Smooth muscle cell of trachea (primary cell): Measurements from ENCODE around the gene ADH1C. TPM values are rescaled to one million over a fixed set of nuclear protein-coding genes. Genes with fewer than 3 reads are reported as not detected.

Experiments used
- total RNA-seq: library from RNA; depleted of rRNA; stranded (reverse); fragments of >200 nt; gene quantifications from 2 replicates; pipeline ENCODE4 v1.2.1, GENCODE V29; 2014

ADH1C gene
- 2.3 and 5.5 TPM in 2 replicates for total RNA-seq

DNA sequence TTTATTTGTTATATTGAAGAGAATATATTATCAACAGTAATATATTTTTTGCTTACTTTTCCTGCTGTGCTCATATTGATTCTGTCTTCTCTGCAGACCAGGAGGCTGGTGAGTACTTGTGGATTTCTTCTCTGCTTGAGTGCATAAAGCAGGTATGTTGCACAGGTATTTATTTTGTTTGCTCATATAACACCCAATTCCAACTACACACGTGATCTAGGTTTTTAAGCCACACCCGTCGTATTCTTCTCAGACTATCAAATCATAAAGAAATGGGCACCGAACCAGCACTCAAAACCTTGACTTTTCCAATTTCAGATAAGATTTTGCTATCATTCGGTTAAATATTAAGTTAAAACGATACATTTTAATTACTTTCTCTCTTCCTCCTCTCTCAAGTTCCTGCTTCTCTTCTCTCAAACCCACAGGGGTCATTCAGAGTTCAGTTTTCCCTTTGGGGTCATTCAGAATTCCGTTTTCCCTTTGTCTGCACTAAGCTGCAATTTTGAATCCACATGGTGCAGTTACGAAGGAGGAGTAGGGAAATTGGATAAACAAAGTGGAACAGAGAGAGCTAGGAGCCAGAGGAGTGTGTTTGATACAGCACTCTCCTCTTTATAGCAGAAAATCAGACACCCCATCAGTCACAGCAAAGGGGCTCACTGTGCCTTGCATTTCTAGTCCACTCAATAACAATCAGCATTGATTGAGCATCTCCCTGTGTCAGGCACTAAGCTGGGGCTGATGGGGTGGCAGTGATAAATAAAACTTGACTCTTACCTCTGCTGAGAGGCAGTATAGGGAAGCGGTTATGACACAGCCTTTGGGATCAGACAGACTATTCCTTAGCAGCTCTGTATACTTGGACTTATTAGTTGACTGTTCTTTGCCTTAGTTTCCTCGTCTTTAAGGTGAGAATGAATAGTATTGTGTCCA is at the start of gene ADH1C:
Gene ADH1C, minus strand, starts transcription at position 145 of the 936 bp plus-strand sequence. Its CDS starts 71 bp downstream, at position 74.

DNA sequence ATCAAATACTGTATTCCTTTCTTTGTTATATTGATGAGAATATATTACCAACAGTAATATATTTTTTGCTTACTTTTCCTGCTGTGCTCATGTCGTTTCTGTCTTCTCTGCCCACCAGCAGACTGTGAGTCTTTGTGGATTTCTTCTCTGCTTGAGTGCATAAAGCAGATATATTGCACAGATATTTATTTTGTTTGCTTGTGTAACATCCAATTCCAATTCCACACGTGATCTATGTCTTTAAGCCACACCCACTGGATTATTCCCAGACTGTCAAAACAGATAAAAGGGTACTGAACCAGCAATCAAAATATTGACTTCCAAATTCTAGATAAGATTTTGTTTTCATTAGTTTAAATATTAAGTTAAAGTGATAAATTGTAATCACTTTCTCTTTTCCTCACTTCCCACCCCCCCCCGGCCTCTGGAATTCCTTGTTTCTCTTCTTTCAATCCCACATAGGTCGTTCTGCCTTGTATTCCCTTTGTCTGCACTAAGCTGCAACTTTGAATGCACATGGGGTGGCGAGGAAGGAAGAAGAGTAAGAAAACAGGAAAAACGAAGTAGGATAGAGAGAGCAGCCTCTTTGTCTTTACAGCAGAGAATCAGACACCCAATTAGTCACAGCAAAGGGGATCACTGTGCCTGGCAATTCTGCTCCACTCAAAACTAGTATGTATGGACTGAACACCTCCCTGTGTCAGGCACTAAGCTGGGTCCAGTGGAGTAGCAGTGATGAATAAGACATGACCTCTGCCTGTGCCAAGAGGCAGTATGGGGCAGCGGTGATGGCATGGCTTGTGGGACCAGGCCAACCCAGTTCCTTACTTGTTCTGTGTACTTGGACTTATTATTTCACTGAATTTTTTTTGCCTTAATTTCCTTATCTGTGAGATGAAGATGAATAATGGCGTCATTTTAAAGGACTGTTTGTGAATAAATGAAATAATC is 31.0 kb downstream of the ADH1C start, which contains the start of gene ADH1B:
Gene ADH1B, minus strand, starts transcription at position 161 of the 951 bp plus-strand sequence. Its CDS starts 70 bp downstream, at position 91.

GRCh38 chr4:99290848-99291786 is 61.4 kb downstream of the ADH1C start, which contains the start of gene ADH1A:
Gene ADH1A (minus strand): TSS chr4:99290985. CDS start chr4:99290914, 71 bp downstream.

Other genes starting within 250 kb of the ADH1C start
- not detected in 2 replicates for gene ADH4, start 208.4 kb downstream of the ADH1C start, total RNA-seq
- 0.33 TPM in 1 of 2 replicates, not detected in the other for gene ADH6, start 133.5 kb downstream of the ADH1C start, total RNA-seq
- not detected in 2 replicates for gene ADH1A, start 61.8 kb downstream of the ADH1C start, total RNA-seq
- 281 and 965 TPM in 2 replicates for gene ADH1B, start 31.3 kb downstream of the ADH1C start, total RNA-seq
- gene ADH7, start 82.6 kb upstream of the ADH1C start, total RNA-seq, result 0.83 and 2.0 TPM in 2 replicates
- not detected in 2 replicates for gene C4orf17, start 158.3 kb upstream of the ADH1C start, total RNA-seq
- gene TRMT10A, start 211.3 kb upstream of the ADH1C start, total RNA-seq, result 5.5 and 14.3 TPM in 2 replicates
- gene MTTP, start 222.1 kb upstream of the ADH1C start, total RNA-seq, result 0.15 and 0.50 TPM in 2 replicates